HG03442 (cell line): ENCODE data around the gene ABCB6.
"Not testable (repeated sequence)": the region's sequence is repeated elsewhere in the genome, so short reads cannot be mapped to it uniquely, and the experiment has no call there.

Source experiments
- ATAC-seq: cut with Tn5 transposase; IDR thresholded peaks from one replicate; pipeline ENCODE4 v1.9.1; 2021; ENCODE audit warnings: mild to moderate bottlenecking, moderate library complexity; ENCODE audit not compliant: unreplicated experiment

Gene ABCB6

DNA sequence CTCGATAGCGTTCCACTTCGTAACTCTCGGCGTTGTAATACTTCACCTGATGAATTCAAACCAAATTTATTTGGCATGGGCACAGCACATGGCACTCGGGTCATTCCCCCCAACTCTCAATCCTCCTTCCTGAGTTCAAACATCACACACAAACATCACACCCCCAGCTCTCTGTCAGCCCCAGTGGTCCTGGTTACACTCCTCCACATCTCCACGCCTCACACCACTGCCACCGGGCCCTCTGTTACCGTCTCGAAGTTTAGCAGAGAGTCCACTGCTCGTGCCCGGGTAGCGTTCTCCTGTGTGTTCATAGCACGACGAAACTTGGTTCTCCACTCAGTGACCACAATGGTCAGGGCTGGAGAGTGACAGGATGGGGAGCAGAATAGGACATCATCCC lies 4.6 kb downstream of the ABCB6 start:
- no peak for ATAC-seq

GRCh38 chr2:219213486-219214071 lies 5.2 kb downstream of the ABCB6 start:
- ATAC-seq: no peak

GRCh38 chr2:219213026-219213415 lies 5.7 kb downstream of the ABCB6 start:
- no peak for ATAC-seq

GRCh38 chr2:219210886-219211362 lies 7.8 kb downstream of the ABCB6 start:
- no peak for ATAC-seq

GRCh38 chr2:219210196-219210885 lies 8.4 kb downstream of the ABCB6 start:
- no peak for ATAC-seq

DNA sequence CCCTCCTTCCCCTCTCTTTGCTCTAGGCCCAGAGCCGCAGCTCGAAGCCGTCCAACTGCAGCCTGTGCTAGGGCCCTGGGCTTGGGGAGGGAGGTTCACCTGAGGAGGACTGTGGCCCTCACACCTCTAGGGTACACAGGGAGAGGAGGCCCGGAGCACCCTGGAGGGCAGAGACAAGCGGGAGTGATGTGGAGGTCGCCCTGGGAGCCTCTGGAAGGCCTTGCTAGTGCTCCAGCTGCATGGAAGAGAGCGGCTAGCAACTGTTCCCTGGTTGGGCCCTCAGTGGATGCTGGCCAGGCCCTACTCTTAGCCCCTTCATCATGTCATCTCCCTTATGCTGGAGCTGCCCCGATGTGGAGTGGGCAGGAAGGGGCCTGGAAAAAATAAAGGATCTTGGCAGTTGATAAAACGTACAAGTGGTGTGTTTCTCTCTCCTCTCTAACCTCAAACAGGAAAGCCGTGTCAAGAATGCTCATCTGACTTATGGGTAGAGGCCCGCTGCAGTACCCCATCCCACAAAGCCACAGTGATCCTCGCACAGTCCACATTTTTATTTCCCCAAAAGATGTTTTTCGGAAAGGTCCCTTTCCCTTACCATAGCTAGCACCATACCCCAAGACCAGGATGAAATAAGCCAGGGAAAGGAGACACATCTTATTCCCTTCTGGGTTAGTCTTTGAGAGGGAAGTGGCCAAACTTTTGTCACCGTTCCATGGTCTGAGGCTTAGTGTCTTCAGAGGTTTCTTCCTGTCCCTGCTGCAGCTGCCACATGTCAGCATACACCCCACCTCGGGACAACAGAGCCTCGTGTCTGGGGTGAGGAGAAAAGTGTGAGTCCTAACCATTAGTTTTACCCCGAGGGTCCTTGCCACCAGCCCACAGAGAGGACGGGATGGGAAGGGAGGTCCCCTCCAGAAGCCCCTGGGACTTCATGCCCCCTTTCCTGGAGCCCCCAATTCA lies 9.2 kb downstream of the ABCB6 start:
- ATAC-seq: no peak

DNA sequence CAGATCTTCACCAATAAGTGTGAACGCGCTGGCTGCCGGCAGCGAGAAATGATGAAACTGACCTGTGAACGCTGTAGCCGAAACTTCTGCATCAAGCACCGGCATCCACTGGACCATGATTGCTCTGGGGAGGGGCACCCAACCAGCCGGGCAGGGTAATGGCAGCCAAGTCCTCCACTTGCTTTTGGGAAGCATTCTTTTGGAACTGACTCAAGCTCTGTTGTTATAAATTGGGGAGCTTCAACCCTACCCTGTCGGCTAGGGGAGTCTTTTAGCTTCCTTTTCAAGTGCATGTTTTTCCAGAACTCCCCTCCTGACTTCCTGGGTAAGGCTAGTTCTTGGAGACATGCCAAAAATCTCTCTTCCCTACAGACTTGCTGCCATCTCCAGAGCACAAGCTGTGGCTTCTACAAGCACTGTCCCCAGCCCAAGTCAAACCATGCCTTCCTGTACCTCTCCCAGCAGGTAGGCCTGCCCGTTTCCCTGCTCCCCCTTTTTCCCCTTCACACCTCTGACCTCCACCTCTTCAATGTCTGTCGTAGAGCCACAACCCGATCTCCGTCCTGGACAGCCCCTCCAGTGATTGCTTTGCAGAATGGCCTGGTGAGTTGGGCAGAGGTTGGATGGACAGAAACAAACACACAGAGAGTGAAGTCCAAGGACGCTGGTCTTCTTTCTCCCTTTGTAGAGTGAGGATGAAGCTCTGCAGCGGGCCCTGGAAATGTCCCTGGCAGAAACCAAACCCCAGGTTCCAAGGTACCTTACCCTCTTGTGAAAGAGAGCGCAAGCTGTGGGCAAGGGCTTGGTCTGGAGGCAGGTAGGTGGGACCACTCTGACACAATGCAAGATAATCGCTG lies 10.6 kb downstream of the ABCB6 start:
- ATAC-seq: no peak

GRCh38 chr2:219207134-219207883 lies 11.4 kb downstream of the ABCB6 start:
- ATAC-seq: no peak

DNA sequence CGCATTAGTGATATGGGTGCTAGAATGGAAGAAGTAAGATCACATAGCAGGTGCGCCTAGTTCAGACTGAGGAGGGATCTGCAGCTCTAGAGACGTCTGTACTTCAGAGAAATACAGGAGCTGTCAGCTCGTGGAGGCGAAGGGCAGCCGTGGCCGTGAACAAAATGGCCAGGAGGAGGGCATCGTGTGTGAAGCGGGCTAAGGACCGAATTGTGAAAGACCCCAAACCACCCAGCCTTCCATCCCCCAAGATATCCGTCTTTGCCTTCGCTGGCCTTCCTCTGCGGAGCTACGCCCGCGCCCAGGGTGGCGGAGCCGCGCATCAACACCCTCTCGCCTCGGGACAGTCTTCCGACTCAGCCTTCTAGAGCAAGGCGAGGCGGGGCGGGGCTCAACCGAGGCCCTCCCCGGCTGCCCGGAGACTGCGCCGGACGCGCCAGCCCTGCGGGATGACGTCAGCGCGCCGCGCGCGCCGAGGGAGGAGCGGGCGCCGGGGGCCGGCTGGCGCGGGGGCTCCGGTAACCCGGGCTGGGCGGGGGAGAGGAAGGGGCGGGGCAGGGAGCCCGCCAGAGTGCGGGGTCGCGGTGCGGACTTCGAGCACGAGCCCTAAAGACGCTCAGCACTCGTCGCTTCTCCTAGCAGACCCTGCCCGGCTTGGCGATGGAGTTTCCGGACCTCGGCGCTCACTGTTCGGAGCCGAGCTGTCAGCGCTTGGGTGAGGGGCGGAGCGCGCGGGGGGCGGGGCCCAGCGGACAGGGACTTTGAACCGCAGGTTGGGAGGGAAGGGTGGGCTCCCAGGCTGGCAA lies 12.2 kb downstream of the ABCB6 start, which contains the start of gene ZFAND2B:
TSS of gene ZFAND2B (plus strand) at position 455 of the 806 bp plus-strand sequence. CDS start at position 661, 206 bp downstream.
- ATAC-seq: peak; percentile 97

DNA sequence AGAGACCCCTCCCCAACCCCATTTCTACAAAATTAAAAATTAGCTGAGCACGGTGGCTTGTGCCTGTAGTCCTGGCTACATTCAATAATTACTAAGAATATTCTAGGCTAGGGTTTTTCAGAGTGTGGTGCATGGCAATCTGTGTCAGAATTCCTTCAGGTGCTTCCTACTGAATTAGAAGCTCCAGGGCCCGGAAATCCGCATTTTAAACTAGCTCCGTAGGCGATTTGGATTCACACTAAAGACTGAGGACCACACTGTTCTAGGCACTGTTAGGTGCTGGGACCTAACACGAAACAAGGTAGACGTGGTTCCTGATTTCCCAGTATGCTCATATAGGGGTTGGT lies 12.8 kb downstream of the ABCB6 start:
- ATAC-seq: no peak

GRCh38 chr2:219205165-219205538 lies 13.6 kb downstream of the ABCB6 start:
- ATAC-seq: no peak

DNA sequence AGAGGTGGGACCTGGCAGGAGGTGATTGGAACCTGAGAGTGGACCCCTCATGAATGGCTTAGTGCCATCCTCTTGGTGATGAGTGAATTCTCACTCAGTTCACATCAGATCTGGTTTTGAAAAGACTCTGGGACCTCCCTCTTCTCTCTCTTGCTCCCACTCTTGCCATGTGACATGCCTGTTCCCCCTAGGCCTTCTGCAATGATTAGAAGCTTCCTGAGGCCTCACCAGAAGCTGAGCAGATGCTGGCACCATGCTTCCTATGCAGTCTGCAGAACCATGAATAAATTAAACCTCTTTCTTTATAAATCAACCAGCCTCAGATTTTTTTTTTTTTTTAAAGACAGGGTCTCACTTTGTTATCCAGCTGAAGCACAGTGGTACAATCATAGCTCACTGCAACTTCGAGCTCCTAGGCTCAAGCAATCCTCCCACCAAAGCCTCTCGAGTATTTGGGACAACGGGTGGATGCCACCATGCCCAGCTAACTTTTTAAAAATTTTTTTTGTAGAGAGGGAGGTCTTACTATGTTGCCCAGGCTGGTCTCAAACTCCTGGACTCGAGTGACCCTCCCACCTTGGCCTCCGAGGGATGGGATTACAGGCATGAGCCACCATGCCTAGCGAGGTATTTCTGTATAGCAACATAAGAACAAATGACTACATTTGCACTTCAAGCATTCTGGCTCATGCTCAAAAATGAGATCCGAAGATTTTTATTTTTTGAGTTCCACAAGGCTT lies 14.2 kb downstream of the ABCB6 start:
- ATAC-seq: no peak

DNA sequence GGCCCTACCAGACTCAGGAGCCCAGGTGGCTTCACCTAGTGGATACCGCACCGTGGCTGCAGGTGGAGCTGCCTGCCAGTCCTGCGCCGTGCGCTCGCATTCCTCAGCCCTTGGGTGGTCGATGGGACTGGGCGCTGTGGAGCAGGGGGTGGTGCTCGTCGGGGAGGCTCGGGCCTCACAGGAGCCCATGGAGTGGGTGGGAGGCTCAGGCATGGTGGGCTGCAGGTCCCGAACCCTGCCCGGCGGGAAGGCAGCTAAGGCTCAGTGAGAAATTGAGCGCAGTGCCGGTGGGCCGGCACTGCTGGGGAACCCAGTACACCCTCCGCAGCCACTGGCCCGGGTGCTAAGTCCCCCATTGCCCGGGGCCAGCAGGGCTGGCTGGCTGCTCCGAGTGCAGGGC lies 17.4 kb downstream of the ABCB6 start:
- ATAC-seq: not testable (repeated sequence)

DNA sequence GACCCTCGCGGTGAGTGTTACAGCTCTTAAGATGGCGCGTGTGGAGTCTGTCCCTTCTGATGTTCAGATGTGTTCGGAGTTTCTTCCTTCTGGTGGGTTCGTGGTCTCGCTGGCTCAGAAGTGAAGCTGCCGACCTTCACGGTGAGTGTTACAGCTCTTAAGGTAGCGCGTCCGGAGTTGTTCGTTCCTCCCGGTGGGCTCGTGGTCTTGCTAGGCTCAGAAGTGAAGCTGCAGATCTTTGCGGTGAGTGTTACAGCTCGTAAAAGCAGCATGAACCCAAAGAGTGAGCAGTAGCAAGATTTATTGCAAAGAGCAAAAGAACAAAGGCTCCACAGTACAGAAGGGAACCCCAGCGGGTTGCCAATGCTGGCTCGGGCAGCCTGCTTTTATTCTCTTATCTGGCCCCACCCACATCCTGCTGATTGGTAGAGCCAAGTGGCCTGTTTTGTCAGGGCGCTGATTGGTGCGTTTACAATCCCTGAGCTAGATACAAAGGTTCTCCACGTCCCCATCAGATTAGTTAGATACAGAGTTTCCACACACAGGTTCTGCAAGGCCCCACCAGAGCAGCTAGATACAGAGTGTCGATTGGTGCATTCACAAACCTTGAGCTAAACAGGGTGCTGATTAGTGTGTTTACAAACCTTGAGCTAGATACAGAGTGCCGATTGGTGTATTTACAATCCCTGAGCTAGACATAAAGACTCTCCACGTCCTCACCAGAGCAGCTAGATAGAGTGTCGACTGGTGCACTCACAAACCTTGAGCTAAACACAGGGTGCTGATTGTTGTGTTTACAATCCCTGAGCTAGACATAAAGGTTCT lies 18.0 kb downstream of the ABCB6 start:
- not testable (repeated sequence) for ATAC-seq

- ATAC-seq: no peak
Observed at GRCh38 chr2:219199470-219200211, 19.1 kb downstream of the ABCB6 start.

DNA sequence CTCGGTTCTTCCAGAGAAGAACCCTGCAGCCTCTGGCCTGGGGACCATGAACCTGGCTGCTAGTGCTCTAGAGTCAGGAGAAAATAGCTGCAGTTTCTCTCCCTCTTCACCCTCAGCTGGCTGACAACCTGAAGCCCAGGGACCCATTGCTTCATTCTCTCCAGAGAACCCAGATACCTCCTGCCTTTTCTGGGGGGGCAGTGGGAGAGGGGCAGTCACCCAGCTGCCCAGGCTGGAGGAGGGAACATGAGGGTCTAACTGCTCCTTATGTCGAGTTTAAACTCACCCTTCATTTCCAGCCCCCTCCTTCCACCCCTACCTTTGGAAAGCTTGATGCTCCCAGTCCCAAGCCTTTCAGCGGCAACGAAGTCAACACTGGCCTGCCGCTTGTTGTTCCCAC lies 19.8 kb downstream of the ABCB6 start:
- ATAC-seq: no peak

GRCh38 chr2:219197388-219197787 lies 21.4 kb downstream of the ABCB6 start:
- ATAC-seq: no peak
